ENCODE results near the gene RASL12.

Gene RASL12

GRCh38 chr15:65069779-65070546, 2.2 kb upstream of the RASL12 start:
- H3K27me3 ChIP-seq (ENCODE audit: insufficient read depth, poor library complexity, severe bottlenecking), result peaks cover 27% of the 10 kb centered on the region
- TF ChIP-seq CTCF (IDR thresholded peaks at IDR 0.05; ENCODE audit: insufficient read depth, low read length) (no peak), SPI1 (IDR thresholded peaks at IDR 0.05; ENCODE audit: borderline replicate concordance, low read depth) (no peak), POLR2AphosphoS5 (IDR thresholded peaks at IDR 0.05; ENCODE audit: low read depth) (no peak)
- no peak overlapping the region for H3K27ac ChIP-seq (replicated peaks)
- DNase-seq (ENCODE audit: low read depth in 1 of 2, low spot score in 1 of 2), result no peak
- H3K4me3 ChIP-seq (replicated peaks; ENCODE audit: insufficient read depth, low read length), result no peak overlapping the region

- TF ChIP-seq GABPA (IDR thresholded peaks at IDR 0.05; ENCODE audit: low read depth) (no peak), REST (IDR thresholded peaks at IDR 0.05; ENCODE audit: insufficient replicate concordance, low read depth) (no peak), CTCF (IDR thresholded peaks at IDR 0.05; ENCODE audit: insufficient read depth, low read length) (no peak), SPI1 (IDR thresholded peaks at IDR 0.05; ENCODE audit: borderline replicate concordance, low read depth) (no peak), POLR2AphosphoS5 (IDR thresholded peaks at IDR 0.05; ENCODE audit: low read depth) (no peak)
- Histone ChIP-seq H3K4me3 (replicated peaks; ENCODE audit: insufficient read depth, low read length) (no peak overlapping the region), H3K27me3 (ENCODE audit: insufficient read depth, poor library complexity, severe bottlenecking) (peaks cover 27% of the 10 kb centered on the region), H3K27ac (replicated peaks) (no peak overlapping the region)
- DNase-seq (ENCODE audit: low read depth in 1 of 2, low spot score in 1 of 2), result no peak
These were observed 1.4 kb upstream of the RASL12 start for GRCh38 chr15:65069179-65069578.

DNA sequence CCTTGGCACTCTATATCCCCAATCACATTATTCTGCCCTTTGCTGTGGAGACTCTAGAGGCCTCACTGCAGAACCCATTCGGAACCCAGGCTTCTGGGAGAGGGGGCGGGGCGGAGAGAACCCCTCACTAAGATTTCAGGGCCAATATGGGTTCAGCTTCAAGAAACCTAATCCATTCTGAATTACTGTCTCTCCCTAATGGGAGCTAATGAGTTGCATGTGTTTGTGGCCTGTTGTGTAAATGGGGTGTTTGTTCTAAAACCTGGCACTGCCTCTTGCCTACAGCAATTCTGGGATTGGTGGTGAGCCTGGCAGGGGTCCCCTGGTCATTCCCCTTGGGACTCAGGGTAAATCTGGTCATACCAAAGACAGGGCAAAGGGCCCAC, 605 bp upstream of the RASL12 start:
- DNase-seq (ENCODE audit: low read depth in 1 of 2, low spot score in 1 of 2), result no peak
- Histone ChIP-seq H3K4me3 (replicated peaks; ENCODE audit: insufficient read depth, low read length) (no peak overlapping the region), H3K27me3 (ENCODE audit: insufficient read depth, poor library complexity, severe bottlenecking) (peaks cover 27% of the 10 kb centered on the region), H3K27ac (replicated peaks) (no peak overlapping the region)
- TF ChIP-seq REST (IDR thresholded peaks at IDR 0.05; ENCODE audit: insufficient replicate concordance, low read depth), result no peak
- TF ChIP-seq POLR2AphosphoS5 (IDR thresholded peaks at IDR 0.05; ENCODE audit: low read depth), result no peak
- no peak for TF ChIP-seq CTCF (IDR thresholded peaks at IDR 0.05; ENCODE audit: insufficient read depth, low read length)
- TF ChIP-seq GABPA (IDR thresholded peaks at IDR 0.05; ENCODE audit: low read depth), result no peak
- TF ChIP-seq SPI1 (IDR thresholded peaks at IDR 0.05; ENCODE audit: borderline replicate concordance, low read depth), result no peak

- no peak overlapping the region for H3K4me3 ChIP-seq (replicated peaks; ENCODE audit: insufficient read depth, low read length)
- TF ChIP-seq SPI1 (IDR thresholded peaks at IDR 0.05; ENCODE audit: borderline replicate concordance, low read depth) (no peak), REST (IDR thresholded peaks at IDR 0.05; ENCODE audit: insufficient replicate concordance, low read depth) (no peak), GABPA (IDR thresholded peaks at IDR 0.05; ENCODE audit: low read depth) (no peak), POLR2AphosphoS5 (IDR thresholded peaks at IDR 0.05; ENCODE audit: low read depth) (no peak), CTCF (IDR thresholded peaks at IDR 0.05; ENCODE audit: insufficient read depth, low read length) (no peak)
- H3K27ac ChIP-seq (replicated peaks), result no peak overlapping the region
- H3K27me3 ChIP-seq (ENCODE audit: insufficient read depth, poor library complexity, severe bottlenecking), result peaks cover 27% of the 10 kb centered on the region
- no peak for DNase-seq (ENCODE audit: low read depth in 1 of 2, low spot score in 1 of 2)
These were observed 510 bp downstream of the RASL12 start for GRCh38 chr15:65067317-65067644.
